ENCODE results near the gene USP15.
A peak's percentile ranks its signal among the peaks of the same experiment; 100 is the strongest.
"Not testable (repeated sequence)": the region's sequence is repeated elsewhere in the genome, so short reads cannot be mapped to it uniquely, and the experiment has no call there.

The USP15 gene

GRCh38 chr12:62332598-62332997, 72.4 kb downstream of the USP15 start:
- Mint-ChIP-seq H3K4me1 (peaks cover 8% of the 10 kb centered on the region), H3K4me3 (no peak overlapping the region), H3K27ac (no peak overlapping the region), H3K36me3 (peaks cover 27% of the 10 kb centered on the region), H3K9me3 (peaks cover 3% of the 10 kb centered on the region), H3K27me3 (no peaks in the 10 kb centered on the region)
- ATAC-seq (ENCODE audit: low read depth) = no peak
- no peak for DNase-seq (ENCODE audit: low spot score in 2 of 2)

- H3K27ac Mint-ChIP-seq = no peak overlapping the region
- no peak for ATAC-seq (ENCODE audit: low read depth)
- H3K4me3 Mint-ChIP-seq = no peak overlapping the region
These were observed 74.9 kb downstream of the USP15 start for GRCh38 chr12:62335057-62335456.

GRCh38 chr12:62335796-62336195, 75.6 kb downstream of the USP15 start:
- H3K9me3 Mint-ChIP-seq = peaks cover 3% of the 10 kb centered on the region
- no peak overlapping the region for H3K4me3 Mint-ChIP-seq
- ATAC-seq (ENCODE audit: low read depth) (peak; percentile 27), DNase-seq (ENCODE audit: low spot score in 2 of 2) (no peak)
- H3K27me3 Mint-ChIP-seq = no peaks in the 10 kb centered on the region
- peaks cover 48% of the 10 kb centered on the region for H3K36me3 Mint-ChIP-seq
- H3K4me1 Mint-ChIP-seq = peaks cover 26% of the 10 kb centered on the region
- H3K27ac Mint-ChIP-seq = peak overlapping the region; percentile 74

More at GRCh38 chr12:62335057-62335456, 74.9 kb downstream of the USP15 start:
- Mint-ChIP-seq H3K9me3 (peaks cover 3% of the 10 kb centered on the region), H3K4me1 (peaks cover 18% of the 10 kb centered on the region), H3K36me3 (peaks cover 41% of the 10 kb centered on the region), H3K27me3 (no peaks in the 10 kb centered on the region)
- no peak for DNase-seq (ENCODE audit: low spot score in 2 of 2)

- Mint-ChIP-seq H3K4me1 (peaks cover 35% of the 10 kb centered on the region), H3K36me3 (peaks cover 56% of the 10 kb centered on the region)
- H3K27ac Mint-ChIP-seq; H3K9me3 Mint-ChIP-seq; H3K4me3 Mint-ChIP-seq; DNase-seq (ENCODE audit: low spot score in 2 of 2); ATAC-seq (ENCODE audit: low read depth); H3K27me3 Mint-ChIP-seq: not testable (repeated sequence)
These were observed 77.4 kb downstream of the USP15 start for GRCh38 chr12:62337643-62338042.

- ATAC-seq (ENCODE audit: low read depth); H3K27ac Mint-ChIP-seq; H3K9me3 Mint-ChIP-seq; DNase-seq (ENCODE audit: low spot score in 2 of 2); H3K4me3 Mint-ChIP-seq; H3K27me3 Mint-ChIP-seq: not testable (repeated sequence)
- peaks cover 50% of the 10 kb centered on the region for H3K36me3 Mint-ChIP-seq
- H3K4me1 Mint-ChIP-seq = peaks cover 43% of the 10 kb centered on the region
These were observed 82.6 kb downstream of the USP15 start for GRCh38 chr12:62342614-62343303.

GRCh38 chr12:62343304-62344120, 83.3 kb downstream of the USP15 start:
- not testable (repeated sequence) for H3K27ac Mint-ChIP-seq; H3K27me3 Mint-ChIP-seq; DNase-seq (ENCODE audit: low spot score in 2 of 2); H3K9me3 Mint-ChIP-seq; ATAC-seq (ENCODE audit: low read depth); H3K4me3 Mint-ChIP-seq
- Mint-ChIP-seq H3K4me1 (peaks cover 38% of the 10 kb centered on the region), H3K36me3 (peaks cover 44% of the 10 kb centered on the region)

- H3K9me3 Mint-ChIP-seq; ATAC-seq (ENCODE audit: low read depth); H3K27me3 Mint-ChIP-seq; H3K4me3 Mint-ChIP-seq; DNase-seq (ENCODE audit: low spot score in 2 of 2): not testable (repeated sequence)
- H3K36me3 Mint-ChIP-seq = peaks cover 34% of the 10 kb centered on the region
- peak overlapping the region; percentile 5 for H3K27ac Mint-ChIP-seq
- H3K4me1 Mint-ChIP-seq = peaks cover 31% of the 10 kb centered on the region
These were observed 84.7 kb downstream of the USP15 start for GRCh38 chr12:62344731-62345556.

- Mint-ChIP-seq H3K27ac (peak overlapping the region; percentile 5), H3K4me3 (no peak overlapping the region), H3K27me3 (no peaks in the 10 kb centered on the region), H3K36me3 (peaks cover 27% of the 10 kb centered on the region), H3K4me1 (peaks cover 24% of the 10 kb centered on the region), H3K9me3 (no peaks in the 10 kb centered on the region)
- DNase-seq (ENCODE audit: low spot score in 2 of 2) (no peak), ATAC-seq (ENCODE audit: low read depth) (no peak)
These were observed 85.5 kb downstream of the USP15 start for GRCh38 chr12:62345667-62346066.

GRCh38 chr12:62346817-62347216, 86.6 kb downstream of the USP15 start:
- DNase-seq (ENCODE audit: low spot score in 2 of 2) = no peak
- Mint-ChIP-seq H3K9me3 (no peaks in the 10 kb centered on the region), H3K4me1 (peaks cover 16% of the 10 kb centered on the region), H3K27me3 (no peaks in the 10 kb centered on the region), H3K4me3 (no peak overlapping the region), H3K36me3 (peaks cover 22% of the 10 kb centered on the region), H3K27ac (peak overlapping the region; percentile 1)
- ATAC-seq (ENCODE audit: low read depth) = no peak

GRCh38 chr12:62347922-62348650, 87.9 kb downstream of the USP15 start:
- Mint-ChIP-seq H3K4me1 (peaks cover 13% of the 10 kb centered on the region), H3K27me3 (no peaks in the 10 kb centered on the region), H3K4me3 (no peak overlapping the region), H3K36me3 (peaks cover 18% of the 10 kb centered on the region), H3K9me3 (no peaks in the 10 kb centered on the region), H3K27ac (no peak overlapping the region)
- ATAC-seq (ENCODE audit: low read depth) (no peak), DNase-seq (ENCODE audit: low spot score in 2 of 2) (no peak)

GRCh38 chr12:62350554-62350953, 90.3 kb downstream of the USP15 start:
- H3K36me3 Mint-ChIP-seq = peaks cover 11% of the 10 kb centered on the region
- no peak overlapping the region for H3K27ac Mint-ChIP-seq
- ATAC-seq (ENCODE audit: low read depth) (no peak), DNase-seq (ENCODE audit: low spot score in 2 of 2) (no peak)
- no peaks in the 10 kb centered on the region for H3K9me3 Mint-ChIP-seq
- H3K4me3 Mint-ChIP-seq = no peak overlapping the region
- H3K4me1 Mint-ChIP-seq = peaks cover 8% of the 10 kb centered on the region
- H3K27me3 Mint-ChIP-seq = no peaks in the 10 kb centered on the region

GRCh38 chr12:62351326-62351725, 91.1 kb downstream of the USP15 start:
- Mint-ChIP-seq H3K4me3 (no peak overlapping the region), H3K36me3 (peaks cover 9% of the 10 kb centered on the region), H3K27ac (no peak overlapping the region), H3K27me3 (no peaks in the 10 kb centered on the region), H3K4me1 (peaks cover 5% of the 10 kb centered on the region), H3K9me3 (no peaks in the 10 kb centered on the region)
- no peak for ATAC-seq (ENCODE audit: low read depth)
- DNase-seq (ENCODE audit: low spot score in 2 of 2) = no peak

GRCh38 chr12:62361048-62361447, 100.8 kb downstream of the USP15 start:
- Mint-ChIP-seq H3K27me3 (no peaks in the 10 kb centered on the region), H3K4me3 (no peak overlapping the region), H3K36me3 (peaks cover 30% of the 10 kb centered on the region), H3K4me1 (peaks cover 7% of the 10 kb centered on the region), H3K27ac (no peak overlapping the region), H3K9me3 (peaks cover 8% of the 10 kb centered on the region)
- ATAC-seq (ENCODE audit: low read depth) (no peak), DNase-seq (ENCODE audit: low spot score in 2 of 2) (no peak)

Measured in memory B cell (primary cell).